ENCODE results near the gene SLC12A2. TPM values are rescaled to one million over a fixed set of nuclear protein-coding genes. Genes with fewer than 3 reads are reported as not detected.

The SLC12A2 gene
- total and polyA plus RNA-seq, 9 of the 15 experiments (the other 6 are each of a cell fraction or from before 2014, with no cell fraction given): 5.1 to 20.3 (median 12.6) TPM

GRCh38 chr5:128111818-128112448 is 28.4 kb downstream of the SLC12A2 start (continued):
- TF ChIP-seq NELFE (IDR thresholded peaks at IDR 0.05; ENCODE audit: insufficient read depth, insufficient read length) (no peak), BDP1 (IDR thresholded peaks at IDR 0.05; ENCODE audit: insufficient read depth, insufficient read length) (no peak), NR3C1 (CRISPR knock-in tag; IDR thresholded peaks at IDR 0.05) (no peak), ZNF695 (CRISPR knock-in tag; IDR thresholded peaks at IDR 0.05) (no peak), USF2 (CRISPR knock-in tag; IDR thresholded peaks at IDR 0.05) (no peak), ESRRB (CRISPR knock-in tag; IDR thresholded peaks at IDR 0.05; ENCODE audit: borderline replicate concordance) (no peak)
- TF ChIP-seq, protein P1, sequence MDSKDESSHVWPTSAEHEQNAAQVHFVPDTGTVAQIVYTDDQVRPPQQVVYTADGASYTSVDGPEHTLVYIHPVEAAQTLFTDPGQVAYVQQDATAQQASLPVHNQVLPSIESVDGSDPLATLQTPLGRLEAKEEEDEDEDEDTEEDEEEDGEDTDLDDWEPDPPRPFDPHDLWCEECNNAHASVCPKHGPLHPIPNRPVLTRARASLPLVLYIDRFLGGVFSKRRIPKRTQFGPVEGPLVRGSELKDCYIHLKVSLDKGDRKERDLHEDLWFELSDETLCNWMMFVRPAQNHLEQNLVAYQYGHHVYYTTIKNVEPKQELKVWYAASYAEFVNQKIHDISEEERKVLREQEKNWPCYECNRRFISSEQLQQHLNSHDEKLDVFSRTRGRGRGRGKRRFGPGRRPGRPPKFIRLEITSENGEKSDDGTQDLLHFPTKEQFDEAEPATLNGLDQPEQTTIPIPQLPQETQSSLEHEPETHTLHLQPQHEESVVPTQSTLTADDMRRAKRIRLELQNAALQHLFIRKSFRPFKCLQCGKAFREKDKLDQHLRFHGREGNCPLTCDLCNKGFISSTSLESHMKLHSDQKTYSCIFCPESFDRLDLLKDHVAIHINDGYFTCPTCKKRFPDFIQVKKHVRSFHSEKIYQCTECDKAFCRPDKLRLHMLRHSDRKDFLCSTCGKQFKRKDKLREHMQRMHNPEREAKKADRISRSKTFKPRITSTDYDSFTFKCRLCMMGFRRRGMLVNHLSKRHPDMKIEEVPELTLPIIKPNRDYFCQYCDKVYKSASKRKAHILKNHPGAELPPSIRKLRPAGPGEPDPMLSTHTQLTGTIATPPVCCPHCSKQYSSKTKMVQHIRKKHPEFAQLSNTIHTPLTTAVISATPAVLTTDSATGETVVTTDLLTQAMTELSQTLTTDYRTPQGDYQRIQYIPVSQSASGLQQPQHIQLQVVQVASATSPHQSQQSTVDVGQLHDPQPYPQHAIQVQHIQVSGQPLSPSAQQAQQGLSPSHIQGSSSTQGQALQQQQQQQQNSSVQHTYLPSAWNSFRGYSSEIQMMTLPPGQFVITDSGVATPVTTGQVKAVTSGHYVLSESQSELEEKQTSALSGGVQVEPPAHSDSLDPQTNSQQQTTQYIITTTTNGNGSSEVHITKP (IDR thresholded peaks at IDR 0.05; ENCODE audit: partially characterized antibody): no peak
- TF ChIP-seq, protein P2, sequence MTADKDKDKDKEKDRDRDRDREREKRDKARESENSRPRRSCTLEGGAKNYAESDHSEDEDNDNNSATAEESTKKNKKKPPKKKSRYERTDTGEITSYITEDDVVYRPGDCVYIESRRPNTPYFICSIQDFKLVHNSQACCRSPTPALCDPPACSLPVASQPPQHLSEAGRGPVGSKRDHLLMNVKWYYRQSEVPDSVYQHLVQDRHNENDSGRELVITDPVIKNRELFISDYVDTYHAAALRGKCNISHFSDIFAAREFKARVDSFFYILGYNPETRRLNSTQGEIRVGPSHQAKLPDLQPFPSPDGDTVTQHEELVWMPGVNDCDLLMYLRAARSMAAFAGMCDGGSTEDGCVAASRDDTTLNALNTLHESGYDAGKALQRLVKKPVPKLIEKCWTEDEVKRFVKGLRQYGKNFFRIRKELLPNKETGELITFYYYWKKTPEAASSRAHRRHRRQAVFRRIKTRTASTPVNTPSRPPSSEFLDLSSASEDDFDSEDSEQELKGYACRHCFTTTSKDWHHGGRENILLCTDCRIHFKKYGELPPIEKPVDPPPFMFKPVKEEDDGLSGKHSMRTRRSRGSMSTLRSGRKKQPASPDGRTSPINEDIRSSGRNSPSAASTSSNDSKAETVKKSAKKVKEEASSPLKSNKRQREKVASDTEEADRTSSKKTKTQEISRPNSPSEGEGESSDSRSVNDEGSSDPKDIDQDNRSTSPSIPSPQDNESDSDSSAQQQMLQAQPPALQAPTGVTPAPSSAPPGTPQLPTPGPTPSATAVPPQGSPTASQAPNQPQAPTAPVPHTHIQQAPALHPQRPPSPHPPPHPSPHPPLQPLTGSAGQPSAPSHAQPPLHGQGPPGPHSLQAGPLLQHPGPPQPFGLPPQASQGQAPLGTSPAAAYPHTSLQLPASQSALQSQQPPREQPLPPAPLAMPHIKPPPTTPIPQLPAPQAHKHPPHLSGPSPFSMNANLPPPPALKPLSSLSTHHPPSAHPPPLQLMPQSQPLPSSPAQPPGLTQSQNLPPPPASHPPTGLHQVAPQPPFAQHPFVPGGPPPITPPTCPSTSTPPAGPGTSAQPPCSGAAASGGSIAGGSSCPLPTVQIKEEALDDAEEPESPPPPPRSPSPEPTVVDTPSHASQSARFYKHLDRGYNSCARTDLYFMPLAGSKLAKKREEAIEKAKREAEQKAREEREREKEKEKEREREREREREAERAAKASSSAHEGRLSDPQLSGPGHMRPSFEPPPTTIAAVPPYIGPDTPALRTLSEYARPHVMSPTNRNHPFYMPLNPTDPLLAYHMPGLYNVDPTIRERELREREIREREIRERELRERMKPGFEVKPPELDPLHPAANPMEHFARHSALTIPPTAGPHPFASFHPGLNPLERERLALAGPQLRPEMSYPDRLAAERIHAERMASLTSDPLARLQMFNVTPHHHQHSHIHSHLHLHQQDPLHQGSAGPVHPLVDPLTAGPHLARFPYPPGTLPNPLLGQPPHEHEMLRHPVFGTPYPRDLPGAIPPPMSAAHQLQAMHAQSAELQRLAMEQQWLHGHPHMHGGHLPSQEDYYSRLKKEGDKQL (CRISPR knock-in tag; IDR thresholded peaks at IDR 0.05; ENCODE audit: borderline replicate concordance): no peak
